Loucy (cell line): ENCODE results near the gene ZNF853.

Experiments used
- H2AFZ ChIP-seq: fragments of 200-600 bp; sonication (generic); 2 replicates; pipeline ENCODE4 v1.6.0; 2016; ENCODE audit warnings: antibody characterized with exemption, mild to moderate bottlenecking, low read length, moderate library complexity
- H3F3A ChIP-seq: fragments of 200-600 bp; 2 replicates; pipeline ENCODE4 v1.6.0; 2016; ENCODE audit warnings: antibody characterized with exemption, low read depth, mild to moderate bottlenecking
- H3K27me3 ChIP-seq: fragments of 200-600 bp; sonication (generic); 2 replicates; pipeline ENCODE4 v1.6.1; 2014; ENCODE audit warnings: low read length, mild to moderate bottlenecking; ENCODE audit not compliant: insufficient read depth, poor library complexity, severe bottlenecking
- H3K36me3 ChIP-seq: fragments of 200-600 bp; sonication (generic); 2 replicates; pipeline ENCODE4 v1.6.1; 2016; ENCODE audit warnings: low read length; ENCODE audit not compliant: insufficient read depth
- H3K4me1 ChIP-seq: fragments of 200-600 bp; sonication (generic); 2 replicates; pipeline ENCODE4 v1.5.1; 2014; ENCODE audit warnings: low read length, mild to moderate bottlenecking; ENCODE audit not compliant: insufficient read depth, poor library complexity, severe bottlenecking
- H3K4me2 ChIP-seq: fragments of 200-600 bp; sonication (generic); 2 replicates; pipeline ENCODE4 v1.6.0; 2014; ENCODE audit warnings: antibody characterized with exemption, low read length, low read depth, mild to moderate bottlenecking; ENCODE audit not compliant: poor library complexity, severe bottlenecking
- H3K4me3 ChIP-seq: fragments of 200-600 bp; sonication (generic); 2 replicates; pipeline ENCODE4 v1.5.1; 2014; ENCODE audit warnings: low read length, mild to moderate bottlenecking, mixed read lengths; ENCODE audit not compliant: poor library complexity, severe bottlenecking
- H3K79me2 ChIP-seq: fragments of 200-600 bp; sonication (generic); 2 replicates; pipeline ENCODE4 v1.6.1; 2014; ENCODE audit warnings: low read length; ENCODE audit not compliant: insufficient read depth
- H3K9ac ChIP-seq: fragments of 200-600 bp; sonication (generic); 2 replicates; pipeline ENCODE4 v1.6.0; 2014; ENCODE audit warnings: mild to moderate bottlenecking, low read depth, low read length, moderate library complexity; ENCODE audit not compliant: poor library complexity, severe bottlenecking
- H3K9me2 ChIP-seq: fragments of 200-600 bp; sonication (generic); replicated peaks from 2 replicates; pipeline ENCODE4 v1.6.1; 2016; ENCODE audit warnings: low read depth, low read length, mixed read lengths
- H3K9me3 ChIP-seq: fragments of 200-600 bp; sonication (generic); 2 replicates; pipeline ENCODE4 v1.6.1; 2014; ENCODE audit warnings: mild to moderate bottlenecking, antibody characterized with exemption, low read length, low read depth; ENCODE audit not compliant: insufficient read depth
- H4K20me1 ChIP-seq: fragments of 200-600 bp; sonication (generic); 2 replicates; pipeline ENCODE4 v1.6.0; 2014; ENCODE audit warnings: antibody characterized with exemption, low read length, mild to moderate bottlenecking; ENCODE audit not compliant: insufficient read depth, poor library complexity, severe bottlenecking
- EZH2phosphoT487 ChIP-seq: fragments of 200-600 bp; IDR thresholded peaks from 2 replicates; pipeline ENCODE4 v1.6.1; 2018; ENCODE audit warnings: antibody characterized with exemption, mild to moderate bottlenecking, moderate library complexity, borderline replicate concordance
- TF ChIP-seq, protein P1 (sequence below): fragments of 200-600 bp; sonication (generic); conservative IDR thresholded peaks from 2 replicates; pipeline ENCODE4 v1.5.1; 2014; ENCODE audit warnings: mild to moderate bottlenecking, antibody characterized with exemption, low read length

Gene ZNF853

DNA sequence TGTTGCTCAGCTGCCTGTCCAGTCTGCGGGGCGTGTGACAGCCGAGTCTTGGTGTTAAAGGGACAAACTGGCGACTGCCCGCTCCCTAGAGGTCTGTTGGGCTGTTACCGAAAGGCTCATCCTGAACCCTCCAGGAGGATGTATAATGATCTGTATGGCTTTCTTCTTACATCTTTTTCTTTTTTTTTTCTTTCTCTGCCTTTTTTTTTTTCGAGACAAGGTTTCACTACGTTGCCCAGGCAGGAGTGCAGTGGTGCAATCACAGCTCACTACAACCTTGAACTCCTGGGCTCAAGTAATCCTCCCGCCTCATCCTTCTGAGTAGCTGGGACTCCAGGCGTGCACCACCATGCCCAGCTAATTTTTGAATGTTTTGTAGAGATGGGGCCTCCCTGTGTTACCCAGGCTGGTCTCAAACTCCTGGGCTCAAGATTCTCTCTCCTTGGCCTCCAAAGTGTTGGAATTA lies 24.7 kb upstream of the ZNF853 start:
- peak overlapping the region; percentile 78 for H2AFZ ChIP-seq

DNA sequence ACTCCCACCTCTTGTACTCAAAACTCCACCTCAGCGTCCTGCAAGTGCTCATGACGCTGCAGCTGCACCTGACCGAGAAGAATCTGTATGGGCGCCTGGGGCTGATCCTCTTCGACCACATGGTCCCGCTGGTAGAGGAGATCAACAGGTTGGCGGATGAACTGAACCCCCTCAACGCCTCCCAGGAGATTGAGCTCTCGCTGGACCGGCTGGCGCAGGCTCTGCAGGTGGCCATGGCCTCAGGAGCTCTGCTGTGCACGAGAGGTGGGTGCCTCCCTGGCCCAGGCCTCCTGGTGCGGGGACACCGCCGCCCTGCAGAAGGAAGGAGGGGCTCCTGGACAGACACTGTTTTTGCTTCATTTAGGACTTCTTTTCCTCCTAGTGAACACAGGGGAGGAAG lies 15.3 kb upstream of the ZNF853 start:
- Histone ChIP-seq H3K9me2 (no peaks in the 10 kb centered on the region), H2AFZ (no peak overlapping the region), H3K36me3 (peaks cover 51% of the 10 kb centered on the region; the same call in 1 of the 2 replicates), H3F3A (no peaks in the 10 kb centered on the region), H3K4me3 (no peak overlapping the region), H3K27me3 (no peaks in the 10 kb centered on the region), H3K79me2 (peaks cover 2% of the 10 kb centered on the region; the same call in 1 of the 2 replicates), H4K20me1 (no peaks in the 10 kb centered on the region), H3K4me2 (no peak overlapping the region), H3K9me3 (no peaks in the 10 kb centered on the region), H3K9ac (no peak overlapping the region), H3K4me1 (no peaks in the 10 kb centered on the region)
- TF ChIP-seq, protein P1, sequence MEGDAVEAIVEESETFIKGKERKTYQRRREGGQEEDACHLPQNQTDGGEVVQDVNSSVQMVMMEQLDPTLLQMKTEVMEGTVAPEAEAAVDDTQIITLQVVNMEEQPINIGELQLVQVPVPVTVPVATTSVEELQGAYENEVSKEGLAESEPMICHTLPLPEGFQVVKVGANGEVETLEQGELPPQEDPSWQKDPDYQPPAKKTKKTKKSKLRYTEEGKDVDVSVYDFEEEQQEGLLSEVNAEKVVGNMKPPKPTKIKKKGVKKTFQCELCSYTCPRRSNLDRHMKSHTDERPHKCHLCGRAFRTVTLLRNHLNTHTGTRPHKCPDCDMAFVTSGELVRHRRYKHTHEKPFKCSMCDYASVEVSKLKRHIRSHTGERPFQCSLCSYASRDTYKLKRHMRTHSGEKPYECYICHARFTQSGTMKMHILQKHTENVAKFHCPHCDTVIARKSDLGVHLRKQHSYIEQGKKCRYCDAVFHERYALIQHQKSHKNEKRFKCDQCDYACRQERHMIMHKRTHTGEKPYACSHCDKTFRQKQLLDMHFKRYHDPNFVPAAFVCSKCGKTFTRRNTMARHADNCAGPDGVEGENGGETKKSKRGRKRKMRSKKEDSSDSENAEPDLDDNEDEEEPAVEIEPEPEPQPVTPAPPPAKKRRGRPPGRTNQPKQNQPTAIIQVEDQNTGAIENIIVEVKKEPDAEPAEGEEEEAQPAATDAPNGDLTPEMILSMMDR: no peak
- TF ChIP-seq EZH2phosphoT487: no peak

More for the DNA sequence above, 24.7 kb upstream of the ZNF853 start:
- H3K4me3 ChIP-seq: peak overlapping the region; percentile 85
- no peaks in the 10 kb centered on the region for H3K9me3 ChIP-seq
- peaks cover 39% of the 10 kb centered on the region for H3K79me2 ChIP-seq
- no peaks in the 10 kb centered on the region for H3K9me2 ChIP-seq
- no peaks in the 10 kb centered on the region for H3F3A ChIP-seq
- peaks cover 18% of the 10 kb centered on the region for H3K4me1 ChIP-seq
- peaks cover 15% of the 10 kb centered on the region for H4K20me1 ChIP-seq
- TF ChIP-seq, protein P1: no peak
- TF ChIP-seq EZH2phosphoT487: no peak
- H3K4me2 ChIP-seq: peak overlapping the region; percentile 99
- no peaks in the 10 kb centered on the region for H3K27me3 ChIP-seq
- peaks cover 17% of the 10 kb centered on the region; the same call in 1 of the 2 replicates for H3K36me3 ChIP-seq
- H3K9ac ChIP-seq: peak overlapping the region; percentile 78

DNA sequence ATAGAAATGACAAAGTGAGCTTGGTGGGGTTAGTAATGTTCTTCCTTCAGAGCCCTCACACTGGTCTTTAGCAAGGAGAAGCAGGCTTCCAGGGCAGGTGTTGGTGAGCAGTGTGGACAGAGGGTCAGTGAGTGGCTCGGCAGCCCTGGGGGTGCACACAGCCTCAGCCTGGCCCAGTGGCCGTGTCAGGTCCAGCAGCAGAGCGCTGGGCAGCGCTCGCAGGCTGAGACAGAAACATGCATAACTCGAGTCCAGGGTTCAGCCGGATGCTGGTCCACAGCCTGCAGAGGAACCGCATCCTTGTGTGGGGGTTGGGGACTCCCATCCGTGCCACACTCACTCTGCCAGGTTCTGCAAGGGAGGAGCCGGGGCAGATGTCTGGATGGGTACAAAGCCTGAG lies 11.0 kb upstream of the ZNF853 start:
- no peaks in the 10 kb centered on the region for H3K27me3 ChIP-seq
- no peak overlapping the region for H3K4me2 ChIP-seq
- no peaks in the 10 kb centered on the region for H3K9me2 ChIP-seq
- no peak for TF ChIP-seq EZH2phosphoT487
- TF ChIP-seq, protein P1: no peak
- H3K79me2 ChIP-seq: no peaks in the 10 kb centered on the region
- H2AFZ ChIP-seq: no peak overlapping the region
- no peaks in the 10 kb centered on the region for H4K20me1 ChIP-seq
- H3K4me1 ChIP-seq: no peaks in the 10 kb centered on the region
- no peaks in the 10 kb centered on the region for H3K9me3 ChIP-seq
- H3K4me3 ChIP-seq: no peak overlapping the region
- no peak overlapping the region for H3K9ac ChIP-seq
- H3K36me3 ChIP-seq: peaks cover 27% of the 10 kb centered on the region; the same call in 1 of the 2 replicates
- H3F3A ChIP-seq: no peaks in the 10 kb centered on the region
